ENCODE measurements around the gene MAP2K5.

Gene MAP2K5

GRCh38 chr15:67564021-67564967 lies 21.8 kb downstream of the MAP2K5 start:
- no peak for TF ChIP-seq CTCF (IDR thresholded peaks at IDR 0.05; ENCODE audit: low read depth, low read length)
- H3K4me3 ChIP-seq (replicated peaks in 1 of 2; ENCODE audit: low read depth in 2 of 2, low read length in 2 of 2): no peak overlapping the region
- DNase-seq (ENCODE audit: low read depth in 2 of 2): no peak

- no peak overlapping the region for H3K4me3 ChIP-seq (replicated peaks in 1 of 2; ENCODE audit: low read depth in 2 of 2, low read length in 2 of 2)
- peak in 1 of 2 donors; percentile 13 for DNase-seq (ENCODE audit: low read depth in 2 of 2)
- no peak for TF ChIP-seq CTCF (IDR thresholded peaks at IDR 0.05; ENCODE audit: low read depth, low read length)
Measured at GRCh38 chr15:67564968-67565345, 22.5 kb downstream of the MAP2K5 start.

DNA sequence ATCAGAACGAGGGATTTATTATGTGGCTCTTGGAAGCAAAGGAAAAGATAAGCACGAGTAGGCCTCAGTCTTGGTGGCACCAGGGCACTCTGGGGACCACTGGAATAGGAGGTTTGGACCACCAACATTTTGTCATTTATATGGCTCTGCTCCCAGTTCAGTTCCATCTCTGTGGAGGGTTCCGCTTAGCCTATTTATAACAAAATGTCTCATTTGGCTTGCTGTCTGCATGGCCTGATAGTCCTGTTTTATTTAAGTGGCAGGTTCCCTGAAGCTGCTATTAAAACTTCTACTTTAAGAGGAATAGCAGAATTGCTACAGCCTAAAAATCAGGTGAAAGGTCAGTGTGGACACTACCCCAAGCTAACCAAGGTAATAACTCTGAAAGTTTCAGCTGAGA lies 27.2 kb downstream of the MAP2K5 start:
- no peak overlapping the region for H3K4me3 ChIP-seq (replicated peaks in 1 of 2; ENCODE audit: low read depth in 2 of 2, low read length in 2 of 2)
- no peak for DNase-seq (ENCODE audit: low read depth in 2 of 2)
- TF ChIP-seq CTCF (IDR thresholded peaks at IDR 0.05; ENCODE audit: low read depth, low read length): no peak

- no peak for TF ChIP-seq CTCF (IDR thresholded peaks at IDR 0.05; ENCODE audit: low read depth, low read length)
Measured at GRCh38 chr15:67570875-67571647, 28.6 kb downstream of the MAP2K5 start.

DNA sequence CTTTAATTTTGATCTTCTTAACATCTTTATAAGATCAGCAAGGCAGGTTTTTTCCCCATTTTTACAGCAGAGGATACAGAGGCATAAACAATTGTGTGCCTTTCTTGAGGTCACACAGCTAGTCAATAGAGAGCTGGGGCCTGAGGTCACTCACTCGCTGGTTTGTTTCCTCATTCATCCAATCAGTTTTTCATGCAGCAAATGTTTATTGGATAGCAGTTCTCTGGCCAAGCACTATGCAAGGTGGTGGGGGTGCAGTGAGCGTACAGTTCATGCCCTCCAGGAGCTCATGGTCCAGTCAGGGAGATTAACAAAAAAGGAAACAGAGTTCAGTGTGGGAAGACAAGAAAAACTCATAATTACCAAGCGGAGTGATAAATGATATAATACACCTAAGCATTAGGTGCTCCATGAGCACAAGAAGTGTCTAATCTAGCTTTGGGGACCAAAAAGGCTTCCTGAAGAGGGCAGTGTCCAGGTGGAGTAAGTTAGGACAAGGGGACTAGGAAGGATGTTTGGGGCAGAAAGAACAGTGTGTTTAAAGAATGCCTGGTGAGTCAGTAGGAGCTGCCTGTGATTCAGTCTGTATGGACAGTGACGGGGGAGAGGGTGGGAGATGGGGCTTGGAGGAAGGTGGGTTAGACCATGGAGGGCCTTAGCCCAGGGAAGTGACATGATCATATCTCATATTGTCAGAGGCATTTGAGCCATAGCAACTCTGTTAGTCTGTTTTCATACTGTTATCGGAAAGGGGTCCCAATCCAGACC lies 29.3 kb downstream of the MAP2K5 start:
- TF ChIP-seq CTCF (IDR thresholded peaks at IDR 0.05; ENCODE audit: low read depth, low read length): no peak
- H3K4me3 ChIP-seq (replicated peaks in 1 of 2; ENCODE audit: low read depth in 2 of 2, low read length in 2 of 2): no peak overlapping the region
- DNase-seq (ENCODE audit: low read depth in 2 of 2): no peak

More at GRCh38 chr15:67570875-67571647, 28.6 kb downstream of the MAP2K5 start:
- no peak overlapping the region for H3K4me3 ChIP-seq (replicated peaks in 1 of 2; ENCODE audit: low read depth in 2 of 2, low read length in 2 of 2)
- no peak for DNase-seq (ENCODE audit: low read depth in 2 of 2)

- no peak for TF ChIP-seq CTCF (IDR thresholded peaks at IDR 0.05; ENCODE audit: low read depth, low read length)
- no peak overlapping the region for H3K4me3 ChIP-seq (replicated peaks in 1 of 2; ENCODE audit: low read depth in 2 of 2, low read length in 2 of 2)
- DNase-seq (ENCODE audit: low read depth in 2 of 2): no peak
Measured at GRCh38 chr15:67573194-67573593, 30.7 kb downstream of the MAP2K5 start.

Measured in cardiac fibroblast (primary cell).